ENCODE data around the gene SPIN2A. TPM values are rescaled to one million over a fixed set of nuclear protein-coding genes. Genes with fewer than 3 reads are reported as not detected.
"Not testable (repeated sequence)": the region's sequence is repeated elsewhere in the genome, so short reads cannot be mapped to it uniquely, and the experiment has no call there.

The SPIN2A gene
- total RNA-seq (2016; rRNA removed; fragmentation: Illumina TruSeq; extraction: Trizol) = 0.60 TPM in 1 of 2 replicates, not detected in the other
- not detected in 2 replicates for total RNA-seq (2016; cell fraction: cytosol; rRNA removed; fragmentation: Illumina TruSeq; extraction: Trizol; ENCODE audit: low read depth)
- 0.24 TPM in 1 of 2 replicates, not detected in the other for total RNA-seq (2016; cell fraction: insoluble cytoplasmic fraction; rRNA removed; fragmentation: Illumina TruSeq; extraction: Trizol)
- total RNA-seq (2016; cell fraction: membrane; rRNA removed; fragmentation: Illumina TruSeq; extraction: Trizol) = not detected in 2 replicates
- 0.96 and 1.1 TPM in 2 replicates for total RNA-seq (2016; cell fraction: nucleus; rRNA removed; fragmentation: Illumina TruSeq; extraction: Trizol)
- 0.44 and 0.56 TPM in 2 replicates for polyA plus RNA-seq (2011; rRNA removed)
- polyA plus RNA-seq (2011; cell fraction: cytosol; rRNA removed) = 0.05 and 0.07 TPM in 2 replicates
- polyA plus RNA-seq (2011; cell fraction: nucleus; rRNA removed) = 2.5 and 2.8 TPM in 2 replicates
- polyA plus RNA-seq (2012) = 0.19 and 0.40 TPM in 2 replicates
- polyA plus RNA-seq (2016; cell fraction: cytosol; fragmentation: Illumina TruSeq; extraction: Trizol; ENCODE audit: low read depth) = not detected in 2 replicates
- polyA plus RNA-seq (2016; cell fraction: insoluble cytoplasmic fraction; fragmentation: Illumina TruSeq; extraction: Trizol; ENCODE audit: low read depth) = not detected in 2 replicates
- not detected in 2 replicates for polyA plus RNA-seq (2016; cell fraction: membrane; fragmentation: Illumina TruSeq; extraction: Trizol; ENCODE audit: low read depth)
- polyA plus RNA-seq (2016; cell fraction: nucleus; fragmentation: Illumina TruSeq; extraction: Trizol; ENCODE audit: insufficient read depth, low read depth) = 0.80 and 0.98 TPM in 2 replicates
- 0.72 and 1.5 TPM in 2 replicates for polyA minus RNA-seq (2011; rRNA and poly(A)+ RNA removed; ENCODE audit: low replicate concordance)
- polyA minus RNA-seq (2011; cell fraction: cytosol; rRNA and poly(A)+ RNA removed) = not detected in 2 replicates
- 2.6 and 3.0 TPM in 2 replicates for polyA minus RNA-seq (2011; cell fraction: nucleus; rRNA and poly(A)+ RNA removed)
- Bru-seq, nascent RNA = not detected
- percentile 11 among the genes with signal in this experiment for BruChase-seq, experiment 1, labeled RNA remaining after a 6-hour chase
- BruChase-seq, experiment 2, labeled RNA remaining after a 2-hour chase = not detected
- long read RNA-seq, experiment 1 = 0 reads
- long read RNA-seq, experiment 2 = 0 reads

GRCh38 chrX:57137073-57137472 is at the start of gene SPIN2A:
SPIN2A (minus strand) TSS chrX:57137397; CDS start chrX:57136597, 800 bp downstream.
- H3K36me3 ChIP-seq (replicated peaks in 1 of 2; ENCODE audit: control insufficient read depth in 1 of 2, insufficient read depth in 2 of 2, low read length in 2 of 2); BruUV-seq (replicated peaks); H3K4me2 ChIP-seq (ENCODE audit: low read depth, low read length); H4K20me1 ChIP-seq (ENCODE audit: insufficient read depth, low read length); POLR2A ChIA-PET; in situ Hi-C loops (cut with HindIII; ENCODE audit: extremely low pct_ligation_motif_present, low pct_unique_long_range_greater_than_20kb); H3K4me3 ChIP-seq (replicated peaks in 1 of 3; ENCODE audit: insufficient read depth in 1 of 3, low read depth in 2 of 3, low read length in 3 of 3); H3K4me1 ChIP-seq (ENCODE audit: insufficient read depth, low read length); H2AFZ ChIP-seq (ENCODE audit: low read length); ATAC-seq; H3K27me3 ChIP-seq (ENCODE audit: control insufficient read depth in 1 of 2, insufficient read depth in 2 of 2, low read length in 2 of 2); DNase-seq (ENCODE audit: low spot score); H3K9me3 ChIP-seq (ENCODE audit: low read length); H3K9ac ChIP-seq (ENCODE audit: insufficient read depth, low read depth, low read length); intact Hi-C loops (cut with micrococcal nuclease; ENCODE audit: unreplicated experiment); FAIRE-seq; CTCF ChIA-PET (ENCODE audit: low intra/inter-chr PET ratio, low total read pairs); H3K79me2 ChIP-seq (ENCODE audit: insufficient read depth, low read length); H3K27ac ChIP-seq (ENCODE audit: extremely low read length, insufficient read depth, low read length): not testable (repeated sequence)
- 97% methylated on average over 27 of the region's 27 CpGs for WGBS (ENCODE audit: low lambda C conversion rate)

DNA sequence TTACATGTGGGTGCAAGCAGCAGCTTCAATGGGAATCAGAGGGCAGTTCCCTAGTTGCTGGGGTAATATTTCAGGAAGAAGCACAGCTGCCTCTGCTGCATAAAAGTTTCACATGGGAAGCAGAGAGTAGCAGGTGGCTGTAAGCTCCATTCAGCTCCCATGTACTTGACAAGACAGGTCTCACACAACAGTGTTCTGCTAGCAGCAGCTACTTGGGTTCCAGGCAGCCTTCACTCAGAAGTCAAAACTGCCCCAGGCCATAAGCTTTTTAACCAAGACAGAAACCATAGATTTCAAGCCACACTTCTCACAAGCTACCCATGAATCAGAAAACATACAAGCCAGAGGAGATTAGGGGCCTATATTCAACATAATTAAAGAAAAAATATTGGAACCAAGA is 41.4 kb upstream of the SPIN2A start:
- Histone ChIP-seq H3K79me2 (ENCODE audit: insufficient read depth, low read length) (no peaks in the 10 kb centered on the region), H3K27me3 (ENCODE audit: control insufficient read depth in 1 of 2, insufficient read depth in 2 of 2, low read length in 2 of 2) (no peaks in the 10 kb centered on the region), H3K4me2 (ENCODE audit: low read depth, low read length) (no peak overlapping the region), H3K9ac (ENCODE audit: insufficient read depth, low read depth, low read length) (no peak overlapping the region), H3K9me3 (ENCODE audit: low read length) (no peaks in the 10 kb centered on the region), H4K20me1 (ENCODE audit: insufficient read depth, low read length) (no peaks in the 10 kb centered on the region), H3K4me3 (replicated peaks in 1 of 3; ENCODE audit: insufficient read depth in 1 of 3, low read depth in 2 of 3, low read length in 3 of 3) (no peak overlapping the region), H2AFZ (ENCODE audit: low read length) (no peak overlapping the region), H3K27ac (ENCODE audit: extremely low read length, insufficient read depth, low read length) (no peak overlapping the region), H3K4me1 (ENCODE audit: insufficient read depth, low read length) (no peaks in the 10 kb centered on the region), H3K36me3 (replicated peaks in 1 of 2; ENCODE audit: control insufficient read depth in 1 of 2, insufficient read depth in 2 of 2, low read length in 2 of 2) (no peaks in the 10 kb centered on the region)
- FAIRE-seq (no peak), DNase-seq (ENCODE audit: low spot score) (no peak), ATAC-seq (no peak)
- TF ChIP-seq ELF4 (CRISPR knock-in tag; IDR thresholded peaks at IDR 0.05; ENCODE audit: borderline replicate concordance) (no peak), NFYB (CRISPR knock-in tag; IDR thresholded peaks at IDR 0.05) (no peak), EED (CRISPR knock-in tag; IDR thresholded peaks at IDR 0.05) (no peak), CCDC6 (CRISPR knock-in tag; IDR thresholded peaks at IDR 0.05) (no peak)
- TF ChIP-seq, protein P1, sequence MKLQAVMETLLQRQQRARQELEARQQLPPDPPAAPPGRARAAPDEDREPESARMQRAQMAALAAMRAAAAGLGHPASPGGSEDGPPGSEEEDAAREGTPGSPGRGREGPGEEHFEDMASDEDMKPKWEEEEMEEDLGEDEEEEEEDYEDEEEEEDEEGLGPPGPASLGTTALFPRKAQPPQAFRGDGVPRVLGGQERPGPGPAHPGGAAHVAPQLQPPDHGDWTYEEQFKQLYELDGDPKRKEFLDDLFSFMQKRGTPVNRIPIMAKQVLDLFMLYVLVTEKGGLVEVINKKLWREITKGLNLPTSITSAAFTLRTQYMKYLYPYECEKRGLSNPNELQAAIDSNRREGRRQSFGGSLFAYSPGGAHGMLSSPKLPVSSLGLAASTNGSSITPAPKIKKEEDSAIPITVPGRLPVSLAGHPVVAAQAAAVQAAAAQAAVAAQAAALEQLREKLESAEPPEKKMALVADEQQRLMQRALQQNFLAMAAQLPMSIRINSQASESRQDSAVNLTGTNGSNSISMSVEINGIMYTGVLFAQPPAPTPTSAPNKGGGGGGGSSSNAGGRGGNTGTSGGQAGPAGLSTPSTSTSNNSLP (IDR thresholded peaks at IDR 0.05; ENCODE audit: low read depth, low read length) = no peak
- intact Hi-C loops (cut with micrococcal nuclease; ENCODE audit: unreplicated experiment) = no loop called here
- in situ Hi-C loops (cut with HindIII; ENCODE audit: extremely low pct_ligation_motif_present, low pct_unique_long_range_greater_than_20kb) = no loop called here
- CTCF ChIA-PET (ENCODE audit: low intra/inter-chr PET ratio, low total read pairs) = no interaction called here
- POLR2A ChIA-PET = no interaction called here
- BruUV-seq (replicated peaks) = no TSS peak
